Activated CD8-positive, alpha-beta memory T cell treated with anti-CD3 and anti-CD28 coated beads, Interleukin-2, amount 50 U/mL, for 24 hours (primary cell): ENCODE results near the gene IFT57.
"Not testable (repeated sequence)": the region's sequence is repeated elsewhere in the genome, so short reads cannot be mapped to it uniquely, and the experiment has no call there.

ENCODE experiments used
- DNase-seq: peaks from one replicate; pipeline ENCODE4 v3.0.0-alpha.2; 2020; ENCODE audit errors: extremely low read depth

Gene IFT57

GRCh38 chr3:108221911-108222852, at the start of gene IFT57:
IFT57 (minus strand) TSS chr3:108222424; CDS start chr3:108222322, 102 bp downstream.
- peak; percentile 86 for DNase-seq

- DNase-seq = no peak
Measured at GRCh38 chr3:108271626-108272025, 49.4 kb upstream of the IFT57 start.

- DNase-seq = not testable (repeated sequence)
Measured at GRCh38 chr3:108268235-108268634, 46.0 kb upstream of the IFT57 start.

- DNase-seq = not testable (repeated sequence)
Measured at GRCh38 chr3:108264534-108265298, 42.5 kb upstream of the IFT57 start.

- DNase-seq = no peak
Measured at GRCh38 chr3:108255131-108255530, 32.9 kb upstream of the IFT57 start.

- no peak for DNase-seq
Measured at GRCh38 chr3:108251844-108252243, 29.6 kb upstream of the IFT57 start.

- no peak for DNase-seq
Measured at GRCh38 chr3:108251265-108251664, 29.0 kb upstream of the IFT57 start.

- DNase-seq = no peak
Measured at GRCh38 chr3:108250626-108251025, 28.4 kb upstream of the IFT57 start.

- no peak for DNase-seq
Measured at GRCh38 chr3:108243243-108243642, 21.0 kb upstream of the IFT57 start.

GRCh38 chr3:108242776-108243175, 20.6 kb upstream of the IFT57 start:
- no peak for DNase-seq

- no peak for DNase-seq
Measured at GRCh38 chr3:108241721-108242120, 19.5 kb upstream of the IFT57 start.

- no peak for DNase-seq
Measured at GRCh38 chr3:108241146-108241545, 18.9 kb upstream of the IFT57 start.

GRCh38 chr3:108239082-108239481, 16.9 kb upstream of the IFT57 start:
- no peak for DNase-seq

- no peak for DNase-seq
Measured at GRCh38 chr3:108235290-108235689, 13.1 kb upstream of the IFT57 start.

- DNase-seq = no peak
Measured at GRCh38 chr3:108234387-108234957, 12.2 kb upstream of the IFT57 start.

GRCh38 chr3:108228286-108228685, 6.1 kb upstream of the IFT57 start:
- no peak for DNase-seq

- DNase-seq = no peak
Measured at GRCh38 chr3:108227131-108227530, 4.9 kb upstream of the IFT57 start.

GRCh38 chr3:108225221-108225620, 3.0 kb upstream of the IFT57 start:
- DNase-seq = no peak

GRCh38 chr3:108223928-108224327, 1.7 kb upstream of the IFT57 start:
- no peak for DNase-seq

GRCh38 chr3:108222853-108223565, 785 bp upstream of the IFT57 start:
- no peak for DNase-seq

GRCh38 chr3:108221393-108221792, 831 bp downstream of the IFT57 start:
- no peak for DNase-seq

GRCh38 chr3:108219336-108219735, 2.9 kb downstream of the IFT57 start:
- DNase-seq = no peak
